NB4 (cell line): ENCODE results near the gene HIBADH.

Experiments
- DNase-seq: peaks from one replicate; pipeline ENCODE4 v3.0.0; 2010; ENCODE audit warnings: low read depth
- H3K4me3 ChIP-seq: one replicate; pipeline ENCODE4 v1.5.1; 2011; ENCODE audit warnings: mild to moderate bottlenecking, low read depth, low read length, moderate library complexity
- MYC ChIP-seq: IDR thresholded peaks from 2 replicates; pipeline ENCODE4 v1.6.1; 2011; ENCODE audit warnings: low read depth, low read length
- POLR2A ChIP-seq: IDR thresholded peaks from 2 replicates; pipeline ENCODE4 v1.6.1; 2011; ENCODE audit warnings: mild to moderate bottlenecking; ENCODE audit not compliant: insufficient read length; ENCODE audit errors: extremely low read depth
- TF ChIP-seq, protein P1 (sequence below): IDR thresholded peaks from 2 replicates; pipeline ENCODE4 v1.6.1; 2011; ENCODE audit warnings: low read depth, low read length
- TF ChIP-seq, protein P2 (sequence below): IDR thresholded peaks from one replicate; pipeline ENCODE4 v1.5.1; 2012; ENCODE audit warnings: low read depth, low read length

The HIBADH gene

DNA sequence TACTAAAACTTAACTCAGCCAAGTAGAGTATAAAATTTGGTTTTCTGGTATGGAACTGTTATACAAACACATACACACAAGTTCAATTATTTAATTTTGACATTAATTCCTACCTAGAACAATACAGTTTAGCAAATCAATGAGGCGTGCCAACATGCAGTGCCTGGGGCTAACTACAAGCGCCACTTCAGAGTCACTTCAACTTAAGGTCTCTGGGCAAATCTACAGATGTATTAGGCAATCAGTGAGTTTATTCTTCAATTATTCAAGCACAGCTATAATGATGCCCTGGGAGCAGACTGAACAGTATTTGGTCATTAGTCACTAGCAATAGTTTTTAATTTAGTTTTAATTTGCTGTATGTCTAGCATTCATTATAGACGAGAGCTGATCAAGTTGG lies 51.6 kb downstream of the HIBADH start:
- no peak for DNase-seq
- TF ChIP-seq, protein P1, sequence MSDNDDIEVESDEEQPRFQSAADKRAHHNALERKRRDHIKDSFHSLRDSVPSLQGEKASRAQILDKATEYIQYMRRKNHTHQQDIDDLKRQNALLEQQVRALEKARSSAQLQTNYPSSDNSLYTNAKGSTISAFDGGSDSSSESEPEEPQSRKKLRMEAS: no peak
- TF ChIP-seq MYC: no peak
- no peak overlapping the region for H3K4me3 ChIP-seq

DNA sequence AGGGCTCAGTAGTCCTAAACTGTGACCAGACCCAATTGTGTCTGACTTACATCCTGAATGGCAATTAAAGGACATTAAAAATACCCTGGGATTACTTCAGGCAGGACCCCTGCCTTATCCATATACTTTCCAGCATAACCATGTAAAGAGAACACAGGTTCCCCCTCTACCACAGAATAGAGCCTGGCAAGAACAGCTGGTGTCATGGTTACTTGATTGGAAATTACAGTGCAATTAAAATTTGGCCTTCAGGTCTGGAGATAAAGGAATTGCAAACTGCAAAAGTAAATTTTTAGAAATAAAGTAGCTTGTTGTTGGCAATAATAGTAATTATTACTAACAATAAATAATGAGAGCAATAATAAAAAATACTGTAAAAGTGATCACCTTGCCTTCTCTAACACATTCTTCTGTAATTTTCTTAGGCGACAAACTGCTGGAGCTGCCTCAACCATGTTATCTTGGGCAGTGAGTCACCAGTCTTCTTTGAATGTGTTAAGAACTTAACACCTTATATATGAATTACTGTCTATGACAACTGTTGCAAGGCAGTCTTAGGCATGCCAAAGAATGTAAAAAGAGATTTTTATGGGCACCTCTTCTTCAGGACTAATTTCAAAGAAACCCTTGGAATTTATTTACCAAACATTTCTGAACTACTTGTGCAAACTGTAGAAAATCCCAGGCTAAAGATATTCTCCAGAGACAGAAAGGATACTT lies 53.7 kb downstream of the HIBADH start:
- H3K4me3 ChIP-seq: no peak overlapping the region
- TF ChIP-seq, protein P1: no peak
- TF ChIP-seq POLR2A (no peak), MYC (no peak)
- TF ChIP-seq, protein P2, sequence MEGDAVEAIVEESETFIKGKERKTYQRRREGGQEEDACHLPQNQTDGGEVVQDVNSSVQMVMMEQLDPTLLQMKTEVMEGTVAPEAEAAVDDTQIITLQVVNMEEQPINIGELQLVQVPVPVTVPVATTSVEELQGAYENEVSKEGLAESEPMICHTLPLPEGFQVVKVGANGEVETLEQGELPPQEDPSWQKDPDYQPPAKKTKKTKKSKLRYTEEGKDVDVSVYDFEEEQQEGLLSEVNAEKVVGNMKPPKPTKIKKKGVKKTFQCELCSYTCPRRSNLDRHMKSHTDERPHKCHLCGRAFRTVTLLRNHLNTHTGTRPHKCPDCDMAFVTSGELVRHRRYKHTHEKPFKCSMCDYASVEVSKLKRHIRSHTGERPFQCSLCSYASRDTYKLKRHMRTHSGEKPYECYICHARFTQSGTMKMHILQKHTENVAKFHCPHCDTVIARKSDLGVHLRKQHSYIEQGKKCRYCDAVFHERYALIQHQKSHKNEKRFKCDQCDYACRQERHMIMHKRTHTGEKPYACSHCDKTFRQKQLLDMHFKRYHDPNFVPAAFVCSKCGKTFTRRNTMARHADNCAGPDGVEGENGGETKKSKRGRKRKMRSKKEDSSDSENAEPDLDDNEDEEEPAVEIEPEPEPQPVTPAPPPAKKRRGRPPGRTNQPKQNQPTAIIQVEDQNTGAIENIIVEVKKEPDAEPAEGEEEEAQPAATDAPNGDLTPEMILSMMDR: no peak
- DNase-seq: peak; percentile 35

DNA sequence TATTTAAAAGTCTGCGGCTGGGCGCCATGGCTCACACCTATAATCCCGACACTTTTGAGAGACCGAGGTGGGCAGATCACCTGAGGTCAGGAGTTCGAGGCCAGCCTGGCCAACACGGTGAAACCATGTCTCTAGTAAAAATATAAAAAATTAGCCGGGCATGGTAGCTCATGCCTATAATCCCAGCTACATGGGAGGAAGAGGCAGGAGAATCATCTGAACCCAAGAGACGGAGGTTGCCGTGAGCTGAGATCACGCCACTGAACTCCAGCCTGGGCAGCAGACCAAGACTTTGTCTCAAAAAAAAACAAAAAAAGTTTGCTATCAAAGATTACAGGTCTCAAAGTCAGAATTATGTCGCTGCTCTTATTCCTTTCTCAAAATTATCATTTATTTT lies 55.5 kb downstream of the HIBADH start:
- H3K4me3 ChIP-seq: no peak overlapping the region
- TF ChIP-seq, protein P2: no peak
- TF ChIP-seq MYC (no peak), POLR2A (no peak)
- TF ChIP-seq, protein P1: no peak
- no peak for DNase-seq

DNA sequence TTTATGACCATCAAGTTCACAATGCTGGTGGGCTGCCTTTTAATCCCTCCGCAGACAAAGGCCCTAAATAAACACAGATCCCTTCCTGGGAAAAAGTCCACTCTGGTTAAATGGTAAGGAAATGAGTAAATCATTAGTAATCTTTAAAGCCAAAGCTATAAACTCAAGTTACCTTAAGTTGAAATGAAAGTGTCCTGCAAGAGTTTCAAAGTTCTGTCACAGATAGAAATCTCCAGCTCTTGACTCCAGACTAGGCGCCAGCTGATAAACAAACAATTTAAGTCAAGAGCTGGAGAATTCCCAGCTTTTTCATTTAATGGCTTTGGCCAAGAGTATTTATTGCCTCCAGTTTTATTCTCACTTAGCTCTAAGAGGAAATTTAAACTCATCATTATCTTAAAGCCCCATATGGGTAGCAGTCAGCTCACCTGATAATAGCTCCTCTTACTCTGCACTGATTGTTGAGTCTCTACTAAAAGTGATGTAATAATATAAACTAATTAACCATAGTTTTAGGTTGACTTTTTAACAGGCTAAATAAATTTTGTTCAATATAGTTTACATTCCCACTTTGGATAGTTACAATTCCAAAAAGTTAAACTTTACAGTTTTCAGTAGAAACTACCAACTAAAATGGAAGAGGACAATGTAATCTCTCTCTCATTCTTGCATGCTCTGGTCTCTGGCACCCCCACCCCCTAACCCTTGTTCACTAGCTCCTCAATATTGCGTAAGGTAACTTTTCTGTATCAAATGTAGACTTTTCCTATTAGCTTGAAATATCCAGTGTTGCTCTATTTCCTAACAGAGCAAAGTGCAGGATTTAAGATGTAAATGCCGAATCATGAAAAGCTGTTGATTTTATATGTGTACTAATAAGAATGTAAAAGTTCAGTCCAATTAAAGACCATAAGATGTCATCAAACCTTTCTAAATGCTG lies 56.1 kb downstream of the HIBADH start:
- no peak overlapping the region for H3K4me3 ChIP-seq
- TF ChIP-seq, protein P2: no peak
- TF ChIP-seq POLR2A (no peak), MYC (no peak)
- TF ChIP-seq, protein P1: no peak
- DNase-seq: peak; percentile 33

DNA sequence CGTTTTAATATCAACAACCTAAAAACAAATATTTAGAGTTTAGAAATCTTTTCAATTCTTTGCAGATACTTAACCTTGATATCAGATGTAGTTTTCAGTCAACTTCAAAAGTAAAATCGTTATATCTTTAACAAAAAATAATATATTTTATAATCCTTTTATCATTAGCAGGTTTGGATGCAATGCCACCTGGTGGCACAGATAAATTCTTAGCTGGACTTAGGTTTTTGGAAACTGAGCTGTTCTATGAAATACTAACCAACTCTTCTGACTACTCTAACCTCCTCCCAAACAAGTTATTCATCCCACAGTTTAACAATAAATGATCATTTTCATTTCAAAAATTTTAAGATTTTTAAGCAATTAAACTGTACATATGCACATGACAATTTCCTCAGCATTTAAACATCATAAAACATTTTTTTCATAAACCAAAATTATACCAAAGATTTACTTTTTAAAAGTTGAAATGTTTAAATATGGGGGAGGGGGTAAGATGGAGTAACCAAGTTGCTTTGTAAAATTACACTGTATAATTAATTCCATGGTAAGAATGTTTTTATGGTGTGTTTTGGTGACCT lies 56.9 kb downstream of the HIBADH start:
- TF ChIP-seq, protein P2: peak; percentile 58
- TF ChIP-seq, protein P1: no peak
- no peak for TF ChIP-seq POLR2A
- TF ChIP-seq MYC: no peak
- H3K4me3 ChIP-seq: no peak overlapping the region
- DNase-seq: peak; percentile 56

DNA sequence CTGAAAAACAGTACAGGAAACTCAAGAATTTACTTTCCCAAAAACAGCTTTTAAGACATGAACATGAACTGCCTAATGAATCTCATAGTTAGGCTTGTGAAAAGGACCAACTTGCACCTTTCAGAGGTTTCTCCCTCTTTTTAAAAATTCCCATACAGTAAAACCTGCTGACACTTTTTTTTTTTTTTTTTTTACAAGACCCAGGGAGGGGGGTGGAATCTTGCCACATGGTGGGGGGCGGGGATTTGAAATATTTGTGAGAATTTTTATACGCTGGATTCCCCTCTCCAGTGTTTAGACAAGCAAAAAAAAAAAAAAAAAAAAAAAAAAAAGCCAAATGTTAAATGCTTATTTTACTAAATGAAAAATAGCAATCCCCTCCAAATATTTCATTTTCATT lies 57.4 kb downstream of the HIBADH start:
- no peak for DNase-seq
- no peak overlapping the region for H3K4me3 ChIP-seq
- no peak for TF ChIP-seq MYC
- TF ChIP-seq, protein P1: no peak
- TF ChIP-seq, protein P2: no peak
- no peak for TF ChIP-seq POLR2A
